ENCODE data around the gene IL12RB2.
A peak's percentile ranks its signal among the peaks of the same experiment; 100 is the strongest.
"Not testable (repeated sequence)": the region's sequence is repeated elsewhere in the genome, so short reads cannot be mapped to it uniquely, and the experiment has no call there.

Gene IL12RB2

DNA sequence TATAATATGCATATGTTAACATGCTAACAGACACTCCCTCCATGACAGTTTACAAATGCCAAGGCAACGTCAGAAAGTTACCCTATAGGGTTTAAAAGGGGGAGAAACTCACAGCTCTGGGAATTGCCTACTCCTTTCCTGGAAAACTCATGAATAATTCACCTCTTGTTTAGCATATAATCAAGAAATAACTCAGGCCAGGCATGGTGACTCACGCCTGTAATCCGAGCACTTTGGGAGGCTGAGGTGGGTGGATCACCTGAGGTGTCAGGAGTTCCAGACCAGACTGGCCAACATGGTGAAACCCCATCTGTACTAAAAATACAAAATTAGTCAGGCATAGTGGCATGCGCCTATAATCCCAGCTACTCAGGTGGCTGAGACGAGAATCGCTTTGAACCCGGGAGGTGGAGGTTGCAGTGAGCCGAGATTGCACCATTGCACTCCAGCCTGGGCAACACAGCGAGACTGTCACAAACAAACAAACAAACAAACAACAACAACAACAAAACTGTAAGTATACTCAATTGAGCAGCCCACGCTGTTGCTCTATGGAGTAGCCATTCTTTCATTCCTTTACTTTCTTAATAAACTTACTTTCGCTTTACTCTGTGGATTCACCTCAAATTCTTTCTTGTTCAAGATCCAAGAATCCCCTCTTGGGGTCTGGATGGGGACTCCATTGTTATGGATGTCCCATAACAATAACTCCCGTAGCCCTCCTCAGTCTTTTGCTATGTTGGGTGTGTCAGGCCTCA, 92.5 kb downstream of the IL12RB2 start:
- DNase-seq: not testable (repeated sequence)

DNA sequence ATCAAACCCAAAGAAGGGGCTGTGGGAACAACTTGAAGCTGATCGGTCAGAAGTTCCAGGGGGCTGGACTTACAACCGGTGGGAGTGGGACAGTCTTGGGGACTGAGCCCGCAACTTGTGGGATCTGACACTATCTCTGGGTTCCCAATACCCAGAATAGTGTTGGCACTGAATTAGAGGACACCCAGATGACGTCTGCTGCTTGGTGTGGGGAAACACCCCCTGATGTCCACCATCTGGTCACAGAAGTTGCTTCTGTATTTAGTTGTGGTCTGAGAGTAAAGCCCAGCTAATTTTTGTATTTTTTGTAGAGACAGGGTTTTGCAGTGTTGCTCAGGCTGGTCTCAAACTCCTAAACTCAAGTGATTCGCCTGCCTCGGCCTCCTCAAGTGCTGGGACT, 93.8 kb downstream of the IL12RB2 start:
- DNase-seq: no peak

DNA sequence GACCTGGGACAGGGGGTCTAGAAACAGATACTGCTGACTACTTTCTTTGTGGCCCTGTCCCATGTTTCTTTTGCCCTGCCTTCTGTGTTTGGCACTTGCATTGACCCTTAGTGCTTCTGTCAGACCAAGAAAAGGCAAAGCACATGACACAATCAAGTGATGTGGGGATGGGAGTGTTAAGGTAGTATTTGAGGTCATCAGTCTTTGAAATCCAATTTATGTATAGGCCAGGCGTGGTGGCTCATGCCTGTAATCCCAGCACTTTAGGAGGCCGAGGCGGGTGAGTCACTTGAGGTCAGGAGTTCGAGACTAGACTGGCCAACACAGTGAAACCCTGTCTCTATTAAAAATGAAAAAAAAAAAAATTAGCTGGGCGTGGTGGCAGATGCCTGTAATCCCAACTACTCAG, 96.5 kb downstream of the IL12RB2 start:
- no peak for DNase-seq

DNA sequence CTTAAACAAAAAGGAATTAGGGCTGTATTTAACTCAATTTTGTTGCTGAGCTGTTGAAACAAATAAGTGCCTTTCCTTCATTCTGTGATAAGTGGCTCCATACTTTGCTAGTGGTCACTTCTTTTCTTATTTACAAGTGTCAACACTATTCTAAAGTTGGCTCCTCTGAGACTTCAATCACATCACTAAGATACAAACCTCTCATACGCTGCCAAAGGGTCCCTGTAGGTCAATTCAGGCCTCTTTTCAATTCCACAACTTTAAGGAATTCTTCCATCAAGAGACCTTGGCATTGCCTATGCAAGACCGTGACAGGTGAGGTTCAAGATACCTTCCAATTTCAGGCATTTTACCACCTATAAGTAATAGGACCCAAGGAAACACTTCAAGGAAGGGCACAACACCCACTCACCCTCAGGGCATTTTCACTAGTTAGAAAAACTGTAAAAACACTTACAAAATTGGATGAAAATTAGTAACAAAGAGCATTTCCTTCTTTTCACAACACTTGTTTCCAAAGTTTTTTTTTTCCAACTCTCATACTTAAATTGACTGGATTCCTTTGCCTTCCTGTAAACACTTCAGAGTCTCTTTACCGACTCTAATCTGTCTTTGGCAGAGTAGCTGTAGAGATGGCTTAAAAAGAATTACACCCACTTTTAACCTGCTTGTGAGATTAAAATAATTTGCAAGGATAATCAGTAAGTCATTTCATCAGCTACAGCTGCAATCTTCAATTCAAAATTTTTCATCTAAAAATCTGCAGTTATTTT, 98.0 kb downstream of the IL12RB2 start:
- no peak for DNase-seq

DNA sequence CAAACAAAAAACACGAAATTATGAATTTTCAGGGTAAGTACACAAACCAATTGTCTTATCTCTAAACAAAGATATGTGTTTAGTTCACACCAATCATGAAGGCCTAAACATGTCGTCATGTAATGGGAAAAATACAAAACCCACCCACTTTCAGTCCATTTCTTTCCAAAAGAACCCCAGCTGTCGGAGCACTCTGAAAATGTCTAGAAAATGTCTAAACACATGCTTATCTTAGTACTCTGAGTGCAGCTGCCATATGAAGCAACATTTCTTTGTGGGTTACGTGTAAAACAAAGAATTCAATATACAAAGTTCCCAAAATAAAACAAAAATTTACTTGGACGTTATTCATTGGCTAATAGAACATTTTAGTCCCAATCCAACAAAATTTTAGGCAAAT, 99.8 kb downstream of the IL12RB2 start:
- DNase-seq: no peak

DNA sequence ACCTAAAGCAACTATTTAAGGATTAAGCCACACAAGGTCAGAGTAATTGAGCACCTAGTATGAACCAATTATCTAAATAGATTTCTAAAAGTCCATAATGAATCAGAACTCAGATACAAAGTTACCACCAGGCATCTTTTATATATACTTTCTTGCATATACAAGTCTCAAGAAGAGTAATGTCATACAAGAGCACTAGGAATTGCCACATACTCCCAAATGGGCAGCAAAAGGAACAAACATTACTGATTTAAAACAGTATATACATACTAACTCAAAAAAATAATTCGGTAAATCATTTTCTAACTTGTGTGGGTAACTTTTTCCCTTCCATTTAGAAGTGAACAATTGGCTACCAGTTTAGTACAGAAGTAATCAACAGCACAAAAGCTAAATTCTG, 100.5 kb downstream of the IL12RB2 start:
- DNase-seq: no peak

DNA sequence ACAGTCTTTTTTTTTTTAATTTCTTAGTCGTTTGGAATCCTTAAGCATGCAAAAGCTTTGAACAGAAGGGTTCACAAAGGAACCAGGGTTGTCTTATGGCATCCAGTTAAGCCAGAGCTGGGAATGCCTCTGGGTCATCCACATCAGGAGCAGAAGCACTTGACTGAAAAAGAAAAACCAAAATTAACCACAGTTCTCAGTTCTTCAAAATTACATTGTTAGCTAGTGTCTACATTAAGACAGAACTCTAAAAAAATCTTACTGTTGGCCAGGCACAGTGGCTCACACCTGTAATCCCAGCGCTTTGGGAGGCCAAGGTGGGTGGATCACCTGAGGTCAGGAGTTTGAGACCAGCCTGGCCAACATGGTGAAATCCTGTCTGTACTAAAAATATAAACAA, 105.4 kb downstream of the IL12RB2 start:
- not testable (repeated sequence) for DNase-seq

DNA sequence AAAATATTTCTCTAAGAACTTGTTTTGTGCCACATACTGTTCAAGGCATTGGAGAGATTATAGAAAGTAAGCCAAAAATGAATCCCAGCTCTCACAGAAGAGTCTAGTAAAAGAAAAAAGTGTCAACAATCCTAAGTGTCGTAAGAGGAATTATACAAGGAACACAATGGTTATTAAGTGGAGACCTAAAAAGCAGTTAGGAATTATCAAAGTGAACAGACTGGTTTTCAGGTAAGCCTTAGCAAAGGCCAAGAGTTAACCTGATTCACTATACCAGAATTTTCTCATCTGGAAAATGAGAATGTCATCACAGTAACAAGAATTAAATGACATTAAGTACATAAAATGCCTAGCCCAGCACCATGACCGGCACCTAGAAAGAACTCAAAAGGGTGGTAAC, 106.9 kb downstream of the IL12RB2 start:
- no peak for DNase-seq

DNA sequence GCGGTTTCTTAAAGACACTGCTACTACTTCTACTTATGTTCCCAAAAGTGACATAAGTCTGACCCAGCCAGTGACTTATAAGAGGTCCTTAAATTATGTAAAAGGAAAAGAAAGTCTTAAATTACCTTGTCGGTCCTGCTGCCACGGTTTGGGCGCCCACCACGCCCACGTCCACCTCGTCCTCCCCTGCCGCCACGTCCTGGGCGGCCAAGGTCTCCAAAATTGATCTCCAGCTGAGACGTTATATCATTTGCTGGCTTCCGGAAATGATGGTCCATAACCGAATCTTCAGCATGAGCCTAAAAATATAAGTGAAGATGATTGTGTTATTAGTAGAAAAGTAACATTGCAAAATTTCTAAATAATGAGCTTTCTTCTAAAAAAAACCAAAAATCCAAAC, 107.4 kb downstream of the IL12RB2 start:
- DNase-seq: no peak

DNA sequence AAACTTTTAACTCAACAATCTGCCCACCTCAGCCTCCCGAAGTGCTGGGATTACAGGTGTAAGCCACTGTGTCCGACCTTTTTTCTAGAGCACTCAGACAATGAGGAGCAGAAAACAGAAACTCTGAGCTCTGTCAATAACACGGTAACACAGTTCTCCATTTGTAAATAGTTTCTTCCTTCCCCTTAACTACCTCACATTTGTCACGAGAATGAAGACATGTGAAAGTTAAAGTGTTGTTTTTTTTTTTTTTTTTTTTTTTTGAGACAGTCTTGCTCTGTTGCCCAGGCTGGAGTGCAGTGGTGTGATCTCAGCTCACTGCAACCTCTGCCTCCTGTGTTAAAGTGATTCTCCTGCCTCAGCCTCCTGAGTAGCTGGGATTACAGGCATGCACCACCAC, 110.1 kb downstream of the IL12RB2 start:
- DNase-seq: not testable (repeated sequence)

DNA sequence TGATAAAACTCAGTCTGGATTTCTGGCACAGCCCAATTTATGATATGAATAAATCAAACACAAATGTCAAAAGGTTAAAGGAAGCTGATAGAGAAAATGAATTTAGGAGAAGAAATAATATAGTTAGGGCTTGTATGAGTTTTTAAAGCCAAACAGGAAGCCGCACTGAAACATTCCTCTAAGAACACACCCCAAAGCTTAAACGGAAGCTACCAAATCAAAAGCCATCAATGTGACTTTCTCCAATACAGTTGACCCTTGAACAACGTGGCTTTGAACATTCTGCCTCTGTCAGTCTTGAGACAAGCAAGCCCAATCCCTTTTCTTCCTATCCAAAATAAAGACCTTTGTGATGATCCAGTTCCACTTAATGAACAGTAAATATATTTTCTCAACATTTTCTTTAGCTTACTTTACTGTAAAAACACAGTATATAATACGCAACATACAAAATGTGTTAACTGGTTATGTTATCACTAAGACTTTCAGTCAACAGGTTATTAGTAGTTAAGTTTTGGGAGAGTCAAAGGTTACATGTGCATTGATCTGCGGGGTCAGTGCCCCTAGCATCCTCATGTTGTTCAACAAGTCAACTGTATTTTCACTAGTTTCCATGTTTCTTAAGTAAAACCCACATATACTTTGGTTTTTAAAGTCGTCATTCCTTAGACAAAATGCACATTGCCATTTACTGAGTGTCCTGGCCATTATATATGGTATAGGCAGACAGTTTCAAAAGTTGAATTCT, 111.3 kb downstream of the IL12RB2 start:
- no peak for DNase-seq

DNA sequence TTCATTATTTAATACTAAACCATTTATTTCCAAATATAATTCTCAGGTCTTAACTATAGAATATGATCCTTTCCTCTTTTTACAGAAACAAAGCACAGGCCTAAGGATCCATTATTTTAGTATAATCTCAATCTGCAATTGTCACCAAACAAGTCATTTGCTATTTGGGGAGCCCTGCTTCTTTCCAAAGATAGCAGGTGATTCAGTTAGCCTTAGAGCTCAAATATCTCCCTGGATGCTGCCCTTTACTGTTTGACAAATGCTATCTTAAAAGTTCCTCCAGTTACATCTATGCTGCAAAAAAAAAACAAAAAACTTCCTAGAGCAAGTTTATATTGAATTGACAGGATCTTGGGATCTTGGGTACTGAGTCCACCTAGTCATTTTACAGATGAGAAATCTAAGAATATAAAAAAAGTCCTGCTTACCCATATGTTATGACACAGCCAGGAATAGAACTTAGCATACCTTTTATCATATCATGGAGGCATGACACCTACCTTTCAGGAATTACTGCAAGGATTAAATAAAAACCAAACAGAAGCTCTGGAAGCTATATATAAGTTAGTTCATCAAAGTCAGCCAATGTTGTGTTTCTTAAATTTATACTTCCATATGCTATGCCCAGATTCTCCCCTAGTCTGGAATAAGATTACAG, 113.3 kb downstream of the IL12RB2 start:
- DNase-seq: no peak

DNA sequence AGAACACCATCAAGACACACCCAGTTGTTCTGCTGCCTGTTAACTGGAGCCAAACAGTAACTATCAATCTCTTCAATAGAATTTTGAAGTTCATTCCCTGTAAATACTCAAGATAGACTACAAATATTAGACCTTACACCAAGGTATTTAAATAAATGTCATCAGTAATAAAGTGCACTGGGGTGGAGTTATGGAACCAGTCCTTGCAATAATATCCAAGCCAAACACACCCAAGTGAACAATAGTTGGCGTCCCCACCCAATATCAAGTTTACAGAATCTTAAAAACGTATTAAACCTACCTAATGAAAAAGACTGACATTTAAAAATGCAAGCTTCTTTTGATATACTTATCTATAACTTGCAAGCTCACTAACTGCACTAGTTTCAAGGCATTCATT, 119.8 kb downstream of the IL12RB2 start:
- DNase-seq: no peak

DNA sequence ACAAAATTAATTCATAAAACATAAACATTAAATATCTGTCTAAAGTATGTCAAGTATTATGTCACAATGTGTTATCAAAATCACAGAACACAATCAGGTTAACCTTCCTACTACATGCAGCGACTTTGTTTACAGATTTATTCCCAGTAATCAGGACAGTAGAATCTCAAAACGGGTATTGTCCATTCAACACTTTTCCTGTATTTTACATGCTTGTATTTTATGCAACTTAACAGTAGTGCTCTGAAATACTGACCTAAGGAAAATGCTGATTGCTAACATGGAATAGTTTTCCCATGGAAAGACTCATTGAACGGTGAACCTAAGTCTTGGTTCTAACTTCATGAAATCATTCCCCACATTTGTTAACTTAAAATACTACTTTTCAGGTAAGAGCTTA, 120.3 kb downstream of the IL12RB2 start:
- DNase-seq: no peak

DNA sequence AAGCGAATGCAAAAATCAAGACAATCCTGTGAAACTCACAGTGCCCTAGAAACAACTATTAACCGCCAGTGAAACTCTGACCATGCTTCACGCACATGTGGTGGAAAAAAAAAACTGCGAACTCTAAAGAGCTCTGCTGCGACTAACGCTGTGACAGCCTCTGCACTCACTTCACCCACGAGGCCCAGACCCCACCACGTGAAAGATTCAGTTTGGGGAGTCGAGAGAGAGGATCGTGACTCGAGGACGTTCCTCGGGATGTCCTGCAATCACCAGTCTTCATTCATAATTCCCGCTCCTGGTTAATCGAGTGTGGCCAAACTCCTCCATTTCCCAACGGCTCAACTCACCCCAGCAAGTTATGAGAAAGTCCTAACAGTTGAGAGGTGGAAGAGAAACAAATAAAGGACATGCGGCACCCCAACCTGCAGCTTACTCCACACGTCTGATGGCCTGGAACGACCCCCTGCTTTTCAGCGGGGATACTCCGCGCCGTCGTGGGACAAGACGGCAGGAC, 121.4 kb downstream of the IL12RB2 start:
- no peak for DNase-seq

DNA sequence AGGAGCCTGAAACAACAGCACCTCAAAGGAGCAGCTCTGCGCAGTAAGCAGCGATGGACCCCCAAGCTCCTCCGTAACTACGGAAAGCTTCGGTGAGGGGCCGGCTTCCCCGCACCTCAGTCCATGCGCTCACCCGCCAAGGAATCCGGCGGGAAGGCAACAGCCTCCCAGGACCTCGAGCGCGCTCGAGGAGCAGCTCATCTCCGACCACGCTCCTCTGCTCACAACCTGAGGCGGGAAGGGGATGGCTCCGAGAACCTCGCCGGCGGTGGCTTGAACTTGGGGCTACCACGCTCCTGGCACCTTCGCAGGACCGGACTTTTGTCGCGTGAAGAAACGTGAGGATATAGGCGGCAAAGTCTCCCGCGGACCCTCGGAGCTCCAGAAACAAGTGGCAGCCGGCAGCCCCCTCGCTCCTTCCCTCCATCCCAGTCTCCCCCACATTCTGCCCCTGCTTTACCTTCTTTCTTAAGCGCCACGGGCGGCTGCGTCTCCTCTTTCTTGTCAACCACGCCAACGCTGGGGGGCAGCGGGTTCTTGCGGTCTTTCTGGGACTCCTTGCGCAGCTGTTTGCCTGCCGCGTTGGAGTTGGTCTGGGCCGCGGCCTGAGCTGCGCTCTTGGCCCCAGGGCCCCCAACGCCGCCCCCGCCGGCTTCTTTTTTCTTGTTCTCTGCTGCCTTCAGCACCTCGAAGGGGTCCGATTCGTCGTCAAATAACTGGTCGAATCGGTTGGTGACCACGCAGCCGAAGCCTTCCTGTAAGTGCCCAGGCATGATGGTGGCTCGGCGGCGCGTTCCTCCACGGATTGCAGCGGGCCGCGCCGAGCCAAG, 122.1 kb downstream of the IL12RB2 start:
- peak; percentile 40 for DNase-seq

DNA sequence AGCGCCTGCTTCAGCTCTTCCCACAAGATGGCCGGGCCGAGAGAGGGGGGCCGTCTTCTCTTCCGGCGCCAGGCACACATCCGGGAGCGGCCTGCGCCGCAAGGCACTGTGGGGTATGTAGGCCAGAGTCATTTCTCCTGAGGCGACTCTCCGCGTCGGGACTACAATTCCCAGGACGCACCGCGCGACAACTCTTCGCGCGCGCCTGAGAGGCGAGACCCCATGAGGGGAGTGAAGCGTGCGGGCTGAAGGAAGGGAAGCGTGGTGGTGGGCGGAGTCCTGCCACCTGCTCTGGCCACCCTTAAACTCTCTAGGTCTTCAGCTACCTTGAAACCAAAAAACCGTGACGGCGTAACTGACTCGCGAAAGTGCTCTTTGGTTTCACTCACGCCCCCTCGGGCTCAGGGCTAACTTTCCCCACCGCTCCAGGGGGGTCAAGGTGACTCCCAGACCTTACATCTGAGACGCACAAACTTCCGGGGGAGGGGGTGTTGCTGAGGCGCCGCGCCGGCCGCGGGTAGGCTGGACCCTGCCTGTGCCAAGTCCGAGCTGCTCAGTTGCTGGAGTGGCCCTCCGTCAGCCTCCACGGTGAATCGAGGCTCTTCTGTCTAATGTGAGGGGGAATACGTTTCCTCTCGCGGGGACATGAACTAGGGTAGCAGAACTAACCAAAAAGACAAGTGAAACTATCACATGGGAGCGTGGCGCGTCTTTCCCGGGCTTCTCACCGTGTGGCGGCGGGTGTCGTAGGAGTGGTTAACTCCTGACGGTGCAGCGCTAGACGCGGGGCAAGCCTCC, 122.9 kb downstream of the IL12RB2 start, which contains the start of gene SERBP1:
Gene SERBP1 (minus strand): TSS at position 45 of the 798 bp plus-strand sequence. CDS start 102 bp downstream, outside the sequence.
- peak; percentile 94 for DNase-seq

DNA sequence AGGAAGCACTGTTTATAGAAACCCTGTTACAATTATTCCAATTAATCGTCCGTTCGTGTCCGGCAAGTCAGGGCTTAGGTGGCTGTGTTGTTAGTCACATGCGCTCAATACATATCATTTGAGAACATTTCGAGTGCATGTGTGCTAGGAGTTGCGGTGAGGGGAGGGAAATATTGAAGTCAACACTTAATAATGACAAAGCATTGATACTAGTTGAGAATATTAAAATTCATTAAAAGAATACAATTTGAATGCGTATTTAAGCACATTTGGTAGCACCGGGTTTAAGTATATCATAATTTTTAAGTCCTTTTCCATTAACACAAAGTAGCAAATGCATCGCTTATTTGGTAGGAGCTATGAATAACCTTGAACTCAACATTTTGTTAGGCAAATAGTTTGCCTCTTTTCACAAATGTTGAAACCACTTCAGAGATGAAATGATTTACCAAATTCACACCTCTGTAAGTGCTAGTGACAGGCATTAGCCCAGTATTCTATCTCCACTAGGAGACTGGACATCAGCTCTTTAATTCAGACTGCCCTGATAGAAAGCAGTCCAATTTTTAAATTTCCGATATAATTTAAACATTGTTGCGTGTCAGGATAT, 123.6 kb downstream of the IL12RB2 start:
- DNase-seq: peak; percentile 61

DNA sequence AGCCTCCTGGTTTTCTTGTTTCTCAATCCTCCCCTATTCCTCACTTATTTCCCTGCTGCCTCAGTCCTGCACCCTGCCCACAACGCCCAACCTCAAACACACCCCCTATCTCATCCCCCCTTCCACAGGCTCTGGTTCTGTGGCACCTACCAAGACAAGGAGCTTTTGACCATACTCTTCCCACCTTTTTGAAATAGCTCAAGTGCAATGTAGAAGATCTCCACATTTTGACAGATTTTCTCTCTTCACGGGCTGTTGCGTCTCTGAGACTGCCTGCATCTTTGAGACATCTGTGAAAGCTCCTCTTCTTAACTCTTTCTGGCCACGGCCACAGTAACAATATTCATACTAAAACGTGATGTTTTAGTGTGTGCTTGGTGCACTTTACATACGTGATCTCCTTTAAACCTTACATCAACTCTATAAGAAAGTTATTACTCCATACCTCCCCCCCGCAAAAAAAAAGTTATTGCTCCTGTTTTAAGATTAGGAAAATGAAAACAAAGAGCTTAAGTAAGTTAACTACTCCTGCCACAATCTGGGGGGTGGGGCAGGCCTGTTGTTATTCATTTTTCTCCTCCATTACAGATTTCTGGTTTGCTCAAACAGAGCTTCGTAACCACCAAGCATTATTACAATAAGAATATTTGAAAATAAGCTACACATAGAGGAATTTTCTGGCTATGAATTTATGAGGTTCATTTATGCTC, 124.4 kb downstream of the IL12RB2 start:
- DNase-seq: no peak

DNA sequence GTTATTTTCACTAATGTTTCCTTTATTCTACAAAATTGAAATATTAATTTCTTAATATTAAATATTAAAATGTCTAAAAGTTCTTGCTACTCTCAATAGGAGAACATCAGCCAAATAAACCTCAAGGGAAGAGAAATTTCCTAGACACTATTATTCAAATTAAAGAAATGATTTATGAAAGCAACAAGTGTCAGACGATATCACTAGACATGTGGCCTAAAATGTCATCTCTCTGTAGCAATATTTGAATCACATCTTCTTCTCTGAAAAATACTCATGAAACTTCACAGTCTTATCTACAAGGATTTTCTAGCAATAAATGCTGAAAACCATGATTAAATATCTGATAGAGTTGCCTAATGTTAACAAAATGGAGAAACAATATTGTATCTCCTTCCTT, 125.1 kb downstream of the IL12RB2 start:
- DNase-seq: no peak

Data from NCI-H1092 treated with DMSO at 0.1 percent for 48 hours (cell line).